Panc1 (cell line): ENCODE results near the gene DR1.

Source experiments
- POLR2AphosphoS5 ChIP-seq: IDR thresholded peaks from 2 replicates; pipeline ENCODE4 v1.6.1; 2012; ENCODE audit warnings: mild to moderate bottlenecking, low read depth, low read length, moderate library complexity
- TCF7L2 ChIP-seq: IDR thresholded peaks from 2 replicates; pipeline ENCODE4 v1.6.1; 2011; ENCODE audit warnings: mild to moderate bottlenecking, low read depth, low read length, inconsistent platforms
- TF ChIP-seq, protein P1 (sequence below): fragments of 450-650 bp; IDR thresholded peaks from 2 replicates; pipeline ENCODE4 v1.5.1; 2017; ENCODE audit warnings: mild to moderate bottlenecking
- TF ChIP-seq, protein P2 (sequence below), 2 experiments: IDR thresholded peaks; 2 replicates each; pipeline ENCODE4 v1.6.1; 2011 to 2012; ENCODE audit warnings: low read depth in 2 of 2, control low read depth in 1 of 2, low read length in 1 of 2, mild to moderate bottlenecking in 1 of 2, moderate library complexity in 1 of 2; ENCODE audit not compliant: insufficient read depth in 1 of 2

DNA sequence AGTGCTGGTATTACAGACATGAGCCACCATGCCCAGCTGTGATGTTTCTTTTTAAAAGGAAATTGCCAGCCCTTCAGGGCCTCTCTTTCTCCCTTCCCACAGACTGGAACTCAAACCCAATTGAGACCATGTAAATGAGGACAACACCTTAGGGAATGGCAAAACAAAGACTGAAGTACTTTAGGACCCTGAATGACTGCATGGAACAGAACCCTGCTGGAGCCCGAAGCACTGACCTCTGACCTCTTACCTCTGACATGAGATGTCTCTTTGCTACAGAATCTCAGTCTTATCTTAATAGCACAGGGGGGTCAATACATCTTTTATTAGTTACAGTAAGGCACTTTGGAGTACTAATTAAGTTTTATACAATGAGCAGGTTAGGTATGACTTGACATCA, 15.5 kb upstream of the DR1 start:
- TF ChIP-seq, protein P1, sequence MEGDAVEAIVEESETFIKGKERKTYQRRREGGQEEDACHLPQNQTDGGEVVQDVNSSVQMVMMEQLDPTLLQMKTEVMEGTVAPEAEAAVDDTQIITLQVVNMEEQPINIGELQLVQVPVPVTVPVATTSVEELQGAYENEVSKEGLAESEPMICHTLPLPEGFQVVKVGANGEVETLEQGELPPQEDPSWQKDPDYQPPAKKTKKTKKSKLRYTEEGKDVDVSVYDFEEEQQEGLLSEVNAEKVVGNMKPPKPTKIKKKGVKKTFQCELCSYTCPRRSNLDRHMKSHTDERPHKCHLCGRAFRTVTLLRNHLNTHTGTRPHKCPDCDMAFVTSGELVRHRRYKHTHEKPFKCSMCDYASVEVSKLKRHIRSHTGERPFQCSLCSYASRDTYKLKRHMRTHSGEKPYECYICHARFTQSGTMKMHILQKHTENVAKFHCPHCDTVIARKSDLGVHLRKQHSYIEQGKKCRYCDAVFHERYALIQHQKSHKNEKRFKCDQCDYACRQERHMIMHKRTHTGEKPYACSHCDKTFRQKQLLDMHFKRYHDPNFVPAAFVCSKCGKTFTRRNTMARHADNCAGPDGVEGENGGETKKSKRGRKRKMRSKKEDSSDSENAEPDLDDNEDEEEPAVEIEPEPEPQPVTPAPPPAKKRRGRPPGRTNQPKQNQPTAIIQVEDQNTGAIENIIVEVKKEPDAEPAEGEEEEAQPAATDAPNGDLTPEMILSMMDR, result no peak
- TF ChIP-seq POLR2AphosphoS5 (no peak), TCF7L2 (no peak)
- TF ChIP-seq, protein P2, sequence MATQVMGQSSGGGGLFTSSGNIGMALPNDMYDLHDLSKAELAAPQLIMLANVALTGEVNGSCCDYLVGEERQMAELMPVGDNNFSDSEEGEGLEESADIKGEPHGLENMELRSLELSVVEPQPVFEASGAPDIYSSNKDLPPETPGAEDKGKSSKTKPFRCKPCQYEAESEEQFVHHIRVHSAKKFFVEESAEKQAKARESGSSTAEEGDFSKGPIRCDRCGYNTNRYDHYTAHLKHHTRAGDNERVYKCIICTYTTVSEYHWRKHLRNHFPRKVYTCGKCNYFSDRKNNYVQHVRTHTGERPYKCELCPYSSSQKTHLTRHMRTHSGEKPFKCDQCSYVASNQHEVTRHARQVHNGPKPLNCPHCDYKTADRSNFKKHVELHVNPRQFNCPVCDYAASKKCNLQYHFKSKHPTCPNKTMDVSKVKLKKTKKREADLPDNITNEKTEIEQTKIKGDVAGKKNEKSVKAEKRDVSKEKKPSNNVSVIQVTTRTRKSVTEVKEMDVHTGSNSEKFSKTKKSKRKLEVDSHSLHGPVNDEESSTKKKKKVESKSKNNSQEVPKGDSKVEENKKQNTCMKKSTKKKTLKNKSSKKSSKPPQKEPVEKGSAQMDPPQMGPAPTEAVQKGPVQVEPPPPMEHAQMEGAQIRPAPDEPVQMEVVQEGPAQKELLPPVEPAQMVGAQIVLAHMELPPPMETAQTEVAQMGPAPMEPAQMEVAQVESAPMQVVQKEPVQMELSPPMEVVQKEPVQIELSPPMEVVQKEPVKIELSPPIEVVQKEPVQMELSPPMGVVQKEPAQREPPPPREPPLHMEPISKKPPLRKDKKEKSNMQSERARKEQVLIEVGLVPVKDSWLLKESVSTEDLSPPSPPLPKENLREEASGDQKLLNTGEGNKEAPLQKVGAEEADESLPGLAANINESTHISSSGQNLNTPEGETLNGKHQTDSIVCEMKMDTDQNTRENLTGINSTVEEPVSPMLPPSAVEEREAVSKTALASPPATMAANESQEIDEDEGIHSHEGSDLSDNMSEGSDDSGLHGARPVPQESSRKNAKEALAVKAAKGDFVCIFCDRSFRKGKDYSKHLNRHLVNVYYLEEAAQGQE (IDR thresholded peaks at IDR 0.05; ENCODE audit: insufficient read depth in 1 of 2, low read depth in 2 of 2, low read length in 1 of 2), result no peak
